H9 (cell line): ENCODE data around the gene RALGAPB. TPM values are rescaled to one million over a fixed set of nuclear protein-coding genes. Genes with fewer than 3 reads are reported as not detected.

ENCODE experiments used
- DNase-seq: peaks from one replicate; pipeline ENCODE4 v3.0.0-alpha.2; 2017
- H2AFZ ChIP-seq: one replicate; pipeline ENCODE4 v1.6.1; 2013; ENCODE audit warnings: mild to moderate bottlenecking, low read length, control low read depth, moderate library complexity
- H2AK5ac ChIP-seq: 2 replicates; pipeline ENCODE4 v1.6.1; 2013; ENCODE audit warnings: low read length, control low read depth, mixed read lengths; ENCODE audit not compliant: insufficient read length
- H2BK120ac ChIP-seq: one replicate; pipeline ENCODE4 v1.6.1; 2013; ENCODE audit warnings: low read depth, mild to moderate bottlenecking, low read length, control low read depth, inconsistent platforms; ENCODE audit not compliant: poor library complexity, severe bottlenecking
- H2BK12ac ChIP-seq: 2 replicates; pipeline ENCODE4 v1.6.1; 2013; ENCODE audit warnings: low read length, control low read depth, mixed read lengths, low read depth; ENCODE audit not compliant: insufficient read length
- H2BK15ac ChIP-seq: 2 replicates; pipeline ENCODE4 v1.6.1; 2013; ENCODE audit warnings: low read depth, low read length, control low read depth
- H2BK20ac ChIP-seq: one replicate; pipeline ENCODE4 v1.6.1; 2013; ENCODE audit warnings: low read depth, mild to moderate bottlenecking, low read length, control low read depth, inconsistent platforms; ENCODE audit not compliant: poor library complexity, severe bottlenecking
- H2BK5ac ChIP-seq: 2 replicates; pipeline ENCODE4 v1.6.1; 2013; ENCODE audit warnings: low read length, control low read depth, mixed read lengths; ENCODE audit not compliant: insufficient read length
- H3K14ac ChIP-seq: 2 replicates; pipeline ENCODE4 v1.6.1; 2013; ENCODE audit warnings: low read length, control low read depth; ENCODE audit not compliant: insufficient read depth
- H3K18ac ChIP-seq: 2 replicates; pipeline ENCODE4 v1.6.1; 2013; ENCODE audit warnings: low read depth, mild to moderate bottlenecking, mixed read lengths, low read length, control low read depth; ENCODE audit not compliant: insufficient read length
- H3K23ac ChIP-seq: 2 replicates; pipeline ENCODE4 v1.6.1; 2013; ENCODE audit warnings: low read length, control low read depth, mixed read lengths, low read depth; ENCODE audit not compliant: insufficient read length
- H3K23me2 ChIP-seq: 2 replicates; pipeline ENCODE4 v1.6.1; 2013; ENCODE audit warnings: low read depth, mild to moderate bottlenecking, mixed read lengths, low read length, control low read depth; ENCODE audit not compliant: insufficient read length, poor library complexity, severe bottlenecking
- H3K27ac ChIP-seq: 2 replicates; pipeline ENCODE4 v1.5.1; 2013; ENCODE audit warnings: low read length, control low read depth, mixed read lengths, low read depth; ENCODE audit not compliant: insufficient read length
- H3K27me3 ChIP-seq: 2 replicates; pipeline ENCODE4 v1.6.1; 2013; ENCODE audit warnings: low read length, control low read depth, inconsistent platforms; ENCODE audit not compliant: insufficient read depth
- H3K4ac ChIP-seq: 2 replicates; pipeline ENCODE4 v1.6.1; 2013; ENCODE audit warnings: low read depth, mild to moderate bottlenecking, control low read depth, inconsistent platforms, low read length, moderate library complexity
- H3K4me1 ChIP-seq: 2 replicates; pipeline ENCODE4 v1.6.1; 2013; ENCODE audit warnings: low read length, control low read depth, inconsistent platforms; ENCODE audit not compliant: insufficient read depth
- H3K4me2 ChIP-seq: 2 replicates; pipeline ENCODE4 v1.6.1; 2013; ENCODE audit warnings: low read length, control low read depth, mixed read lengths; ENCODE audit not compliant: insufficient read length, insufficient read depth
- H3K56ac ChIP-seq: 2 replicates; pipeline ENCODE4 v1.6.1; 2013; ENCODE audit warnings: low read depth, mild to moderate bottlenecking, mixed read lengths, low read length, control low read depth; ENCODE audit not compliant: insufficient read length
- H3K79me1 ChIP-seq: 2 replicates; pipeline ENCODE4 v1.6.1; 2013; ENCODE audit warnings: low read depth, mild to moderate bottlenecking, moderate library complexity, low read length, control low read depth, inconsistent platforms; ENCODE audit not compliant: insufficient read depth, poor library complexity, severe bottlenecking
- H3K79me2 ChIP-seq: 2 replicates; pipeline ENCODE4 v1.6.1; 2013; ENCODE audit warnings: low read length, control low read depth, inconsistent platforms; ENCODE audit not compliant: insufficient read depth
- H3K9ac ChIP-seq: 2 replicates; pipeline ENCODE4 v1.6.1; 2013; ENCODE audit warnings: low read length, control low read depth, mixed read lengths; ENCODE audit not compliant: insufficient read length; ENCODE audit errors: extremely low read depth
- H3K9me3 ChIP-seq: one replicate; pipeline ENCODE4 v1.6.1; 2013; ENCODE audit warnings: low read depth, low read length, inconsistent platforms; ENCODE audit not compliant: control insufficient read depth
- H3T11ph ChIP-seq: one replicate; pipeline ENCODE4 v1.6.1; 2013; ENCODE audit warnings: mild to moderate bottlenecking, low read length, control low read depth, inconsistent platforms
- H4K20me1 ChIP-seq: one replicate; pipeline ENCODE4 v1.6.1; 2013; ENCODE audit not compliant: control insufficient read depth, insufficient read length, insufficient read depth
- H4K5ac ChIP-seq: 2 replicates; pipeline ENCODE4 v1.6.1; 2013; ENCODE audit warnings: low read depth, mild to moderate bottlenecking, mixed read lengths, low read length, control low read depth; ENCODE audit not compliant: insufficient read length
- H4K8ac ChIP-seq: replicated peaks from 2 replicates; pipeline ENCODE4 v1.6.1; 2013; ENCODE audit warnings: low read length, control low read depth, mixed read lengths, low read depth; ENCODE audit not compliant: insufficient read length
- H4K91ac ChIP-seq: 2 replicates; pipeline ENCODE4 v1.6.1; 2013; ENCODE audit warnings: low read depth, mild to moderate bottlenecking, moderate library complexity, mixed read lengths, low read length, control low read depth; ENCODE audit not compliant: insufficient read length
- H3K27ac Mint-ChIP-seq, 3 experiments: 2 replicates in 2 of 3; 3 replicates in 1 of 3; pipeline ENCODE4 v1.8.0; 2020 to 2021; ENCODE audit warnings: mixed read lengths in 3 of 3, mild to moderate bottlenecking in 1 of 3, moderate library complexity in 1 of 3
- H3K27me3 Mint-ChIP-seq: 2 replicates; pipeline ENCODE4 v1.8.0; 2021; ENCODE audit warnings: low read depth, mild to moderate bottlenecking, moderate library complexity, mixed read lengths
- H3K36me3 Mint-ChIP-seq, 3 experiments: 2 replicates in 2 of 3; 3 replicates in 1 of 3; pipeline ENCODE4 v1.8.0; 2020 to 2021; ENCODE audit warnings: low read depth in 3 of 3, mixed read lengths in 3 of 3; ENCODE audit not compliant: insufficient read depth in 1 of 3
- H3K4me1 Mint-ChIP-seq, 2 experiments: 2 replicates each; pipeline ENCODE4 v1.8.0; 2020; ENCODE audit warnings: mixed read lengths in 2 of 2
- H3K4me3 Mint-ChIP-seq, 2 experiments: 2 replicates in 1 of 2; 3 replicates in 1 of 2; pipeline ENCODE4 v1.8.0; 2020 to 2021; ENCODE audit warnings: mild to moderate bottlenecking in 2 of 2, mixed read lengths in 2 of 2, moderate library complexity in 1 of 2
- H3K9me3 Mint-ChIP-seq, 2 experiments: 2 replicates in 1 of 2; 3 replicates in 1 of 2; pipeline ENCODE4 v1.8.0; 2020; ENCODE audit warnings: mild to moderate bottlenecking in 2 of 2, mixed read lengths in 2 of 2, moderate library complexity in 1 of 2
- CTCF ChIP-seq: fragments of 200-600 bp; sonication (generic); conservative IDR thresholded peaks from 3 replicates; pipeline ENCODE4 v1.8.0; 2021; ENCODE audit warnings: antibody characterized with exemption, mild to moderate bottlenecking
- WGBS: extraction: QIAGEN DNeasy Blood & Tissue Kit; methylation state at CpG from one replicate; pipeline ENCODE4 v1.1.7; 2013; ENCODE audit warnings: missing lambda C conversion rate, low lambda C conversion rate, mixed read lengths; ENCODE audit not compliant: insufficient read length; ENCODE audit errors: extremely low coverage; 5-methylcytosine and 5-hydroxymethylcytosine counted together
- microRNA-seq: library from miRNA; unstranded; fragments of <30 nt; microRNA quantifications from one replicate; pipeline ENCODE4, GENCODE V29; 2020; ENCODE audit warnings: borderline microRNAs expressed
- total RNA-seq: library from RNA; stranded (reverse); gene quantifications from 2 replicates; pipeline ENCODE4 v1.2.1, GENCODE V29; 2021

The RALGAPB gene
- total RNA-seq, 1 experiment from 2014 or later, result 28.5 TPM

- no peaks in the 10 kb centered on the region for H3K27me3 Mint-ChIP-seq
- no peaks in the 10 kb centered on the region; the same call in 1 of the 2 replicates for H3K4me1 ChIP-seq
- no peak overlapping the region for H3K27ac Mint-ChIP-seq
- H3K14ac ChIP-seq, result no peak overlapping the region
- no peak overlapping the region for H4K8ac ChIP-seq
- H3K4me1 Mint-ChIP-seq, result peaks cover 19% of the 10 kb centered on the region in 2 experiments
- no peaks in the 10 kb centered on the region for H3K27me3 ChIP-seq
- H3K36me3 Mint-ChIP-seq, result no peaks in the 10 kb centered on the region; a peak in 3 of 7 replicates
- no peaks in the 10 kb centered on the region for H4K20me1 ChIP-seq
- WGBS, result 100% methylated on average over 1 of the region's 10 CpGs
- H3K4me2 ChIP-seq, result no peak overlapping the region
- no peak overlapping the region for H2AFZ ChIP-seq
- H3T11ph ChIP-seq, result no peak overlapping the region
- no peaks in the 10 kb centered on the region for H3K23me2 ChIP-seq
- no peak overlapping the region for H2BK15ac ChIP-seq
- H3K23ac ChIP-seq, result no peak overlapping the region
- no peaks in the 10 kb centered on the region for H3K79me1 ChIP-seq
- no peak overlapping the region for H3K4ac ChIP-seq
- no peak overlapping the region for H3K56ac ChIP-seq
- no peak overlapping the region for H2BK20ac ChIP-seq
- H3K9ac ChIP-seq, result no peak overlapping the region
- no peak overlapping the region for H2BK5ac ChIP-seq
- no peaks in the 10 kb centered on the region for H3K9me3 ChIP-seq
- H3K27ac ChIP-seq, result no peak overlapping the region
- no peak overlapping the region for H2AK5ac ChIP-seq
- no peak overlapping the region for H4K5ac ChIP-seq
- no peaks in the 10 kb centered on the region for H3K79me2 ChIP-seq
- H3K9me3 Mint-ChIP-seq, result no peaks in the 10 kb centered on the region
- H2BK12ac ChIP-seq, result no peak overlapping the region
- no peak overlapping the region; a peak in 1 of 5 replicates for H3K4me3 Mint-ChIP-seq
- no peak for DNase-seq
- H2BK120ac ChIP-seq, result no peak overlapping the region
- H4K91ac ChIP-seq, result no peak overlapping the region
- no peak overlapping the region for H3K18ac ChIP-seq
- no peak for TF ChIP-seq CTCF
Observed at GRCh38 chr20:38626921-38627659, 154.4 kb downstream of the RALGAPB start.

Small RNA genes within 50 kb of the gene (microRNA-seq; reads per million reads assigned to microRNA genes)
- not detected for gene MIR548O2

Other genes with a start within 250 kb of the RALGAPB start
- gene KIAA1755, start 212.1 kb upstream of the RALGAPB start, total RNA-seq, result 0.17 and 0.18 TPM in 2 replicates
- gene BPI, start 168.7 kb upstream of the RALGAPB start, total RNA-seq, result not detected in 2 replicates
- 0.35 and 0.52 TPM in 2 replicates for gene LBP, start 126.4 kb upstream of the RALGAPB start, total RNA-seq
- gene SNHG17, start 37.5 kb upstream of the RALGAPB start, total RNA-seq, result 70.1 and 74.8 TPM in 2 replicates
- gene ADIG, start 108.4 kb downstream of the RALGAPB start, total RNA-seq, result not detected in 2 replicates
- gene ARHGAP40, start 129.0 kb downstream of the RALGAPB start, total RNA-seq, result 0.17 and 0.26 TPM in 2 replicates